NCI-H146 treated with DMSO at 0.1 percent for 48 hours (cell line): ENCODE data around the gene PDCD1.
"Not testable (repeated sequence)": the region's sequence is repeated elsewhere in the genome, so short reads cannot be mapped to it uniquely, and the experiment has no call there.

Experiments used
- DNase-seq: peaks from one replicate; lab custom pipeline; 2025; ENCODE audit not compliant: unreplicated experiment; lab: John Stamatoyannopoulos, UW

The PDCD1 gene

DNA sequence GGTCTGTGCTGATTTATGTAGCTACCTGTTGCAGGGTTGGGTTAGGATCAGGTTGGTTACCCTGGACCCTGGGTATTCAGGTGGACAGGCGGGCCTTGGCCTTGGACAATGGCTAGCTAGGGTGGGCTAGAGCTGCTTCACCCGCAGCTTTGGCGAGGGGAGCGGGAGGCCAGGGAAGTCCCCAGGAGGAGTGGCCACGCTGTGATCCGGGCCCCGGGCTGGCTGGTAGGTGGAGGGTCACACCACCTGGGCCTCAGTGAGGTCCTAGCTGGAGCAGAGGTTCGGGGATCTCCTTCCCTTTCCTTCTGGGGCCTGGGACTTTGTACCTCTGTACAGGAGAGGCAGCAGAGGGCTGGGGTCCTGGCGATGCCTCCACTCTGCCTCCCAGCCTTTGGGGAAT lies 20.6 kb upstream of the PDCD1 start:
- DNase-seq = no peak

DNA sequence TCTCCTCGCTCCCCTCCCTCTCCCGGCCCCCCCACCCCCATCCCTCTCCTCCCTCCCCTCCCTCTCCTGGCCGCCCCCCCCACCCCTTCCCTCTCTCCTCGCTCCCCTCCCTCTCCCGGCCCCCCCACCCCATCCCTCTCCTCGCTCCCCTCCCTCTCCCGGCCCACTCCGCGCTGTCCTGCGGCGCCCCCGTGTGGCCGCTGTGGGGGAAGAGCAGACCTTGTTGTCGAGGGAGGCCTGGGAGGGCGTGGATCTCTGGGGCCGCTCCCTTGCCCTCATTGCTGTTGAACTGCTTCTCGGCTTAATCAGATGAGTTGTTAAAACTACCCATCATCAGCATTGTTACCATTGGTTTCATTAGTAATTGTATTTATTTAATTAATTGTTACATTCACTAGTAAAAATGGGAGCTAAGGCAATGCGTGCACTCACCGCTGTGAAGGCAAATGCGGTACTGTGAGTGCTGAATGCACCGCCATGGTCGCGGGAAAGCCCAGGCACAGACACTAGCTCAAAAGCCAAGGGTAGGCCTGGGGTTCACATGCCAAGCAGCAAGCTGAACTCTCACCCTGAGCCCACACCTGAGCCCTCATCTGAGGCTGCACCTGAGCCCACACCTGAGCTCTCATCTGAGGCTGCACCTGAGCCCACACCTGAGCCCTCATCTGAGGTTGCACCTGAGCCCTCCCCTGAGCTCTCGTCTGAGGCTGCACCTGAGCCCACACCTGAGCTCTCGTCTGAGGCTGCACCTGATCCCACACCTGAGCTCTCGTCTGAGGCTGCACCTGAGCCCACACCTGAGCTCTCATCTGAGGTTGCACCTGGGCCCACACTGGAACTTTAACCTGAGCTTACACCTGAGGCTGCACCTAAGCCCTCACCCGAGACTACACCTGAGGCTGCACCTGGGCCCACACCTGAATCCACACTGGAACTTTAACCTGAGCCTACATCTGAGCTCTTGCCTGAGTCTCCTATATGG lies 19.6 kb upstream of the PDCD1 start:
- DNase-seq = peak; percentile 12

DNA sequence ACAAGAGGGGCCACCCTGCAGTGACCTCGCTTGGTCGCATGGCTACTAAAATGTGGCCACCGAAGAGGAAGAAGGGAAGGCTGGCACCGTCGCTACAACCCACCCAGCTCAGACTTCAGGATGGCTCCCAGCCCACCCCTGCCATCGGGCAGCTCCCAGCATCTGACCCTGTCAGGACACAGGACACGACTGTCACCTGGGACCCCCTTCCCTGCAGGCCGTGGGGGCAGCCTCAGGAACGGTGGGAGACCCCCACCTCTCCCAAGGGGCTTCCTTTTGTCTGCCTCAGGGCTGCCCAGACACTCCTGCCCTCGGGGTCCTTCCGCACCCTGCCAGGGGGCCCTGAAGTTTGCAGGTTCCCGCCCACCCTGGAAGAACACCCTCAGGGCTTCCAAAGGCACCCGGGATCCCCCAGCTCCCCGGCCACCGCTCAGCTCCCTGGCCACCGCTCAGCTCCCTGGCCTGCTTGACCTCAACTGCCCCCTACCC lies 18.5 kb upstream of the PDCD1 start:
- DNase-seq = no peak

DNA sequence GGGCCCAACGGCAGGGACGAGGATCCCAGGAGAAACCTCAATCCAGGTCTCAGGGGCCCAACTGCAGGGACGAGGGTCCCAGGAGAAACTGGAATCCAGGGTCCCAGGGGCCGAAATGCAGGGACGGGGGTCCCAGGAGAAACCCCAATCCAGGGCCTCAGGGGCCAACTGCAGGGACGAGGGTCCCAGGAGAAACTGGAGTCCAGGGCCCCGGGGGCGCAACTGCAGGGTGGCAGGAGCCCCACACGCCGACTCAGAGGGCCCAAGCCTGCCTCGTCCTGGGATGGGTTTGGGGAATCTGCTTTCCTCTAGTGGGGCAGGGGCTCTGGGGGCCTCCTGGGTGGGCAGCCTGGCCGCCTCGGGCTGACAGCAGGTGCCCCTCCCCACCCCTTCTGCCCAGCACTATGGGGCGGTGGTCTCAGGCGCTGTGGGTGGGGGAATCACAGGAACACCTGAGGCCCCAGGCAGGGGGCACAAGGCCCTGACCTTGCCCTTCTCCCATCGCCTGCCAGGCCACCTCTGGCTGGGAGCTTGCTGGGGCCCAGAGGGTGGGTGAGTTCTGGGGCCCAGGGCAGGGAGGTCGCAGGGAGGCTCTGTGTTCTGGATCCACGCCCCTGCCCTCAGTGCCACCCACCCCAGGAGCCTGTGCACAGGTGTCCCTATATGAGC lies 18.0 kb upstream of the PDCD1 start:
- DNase-seq = no peak

DNA sequence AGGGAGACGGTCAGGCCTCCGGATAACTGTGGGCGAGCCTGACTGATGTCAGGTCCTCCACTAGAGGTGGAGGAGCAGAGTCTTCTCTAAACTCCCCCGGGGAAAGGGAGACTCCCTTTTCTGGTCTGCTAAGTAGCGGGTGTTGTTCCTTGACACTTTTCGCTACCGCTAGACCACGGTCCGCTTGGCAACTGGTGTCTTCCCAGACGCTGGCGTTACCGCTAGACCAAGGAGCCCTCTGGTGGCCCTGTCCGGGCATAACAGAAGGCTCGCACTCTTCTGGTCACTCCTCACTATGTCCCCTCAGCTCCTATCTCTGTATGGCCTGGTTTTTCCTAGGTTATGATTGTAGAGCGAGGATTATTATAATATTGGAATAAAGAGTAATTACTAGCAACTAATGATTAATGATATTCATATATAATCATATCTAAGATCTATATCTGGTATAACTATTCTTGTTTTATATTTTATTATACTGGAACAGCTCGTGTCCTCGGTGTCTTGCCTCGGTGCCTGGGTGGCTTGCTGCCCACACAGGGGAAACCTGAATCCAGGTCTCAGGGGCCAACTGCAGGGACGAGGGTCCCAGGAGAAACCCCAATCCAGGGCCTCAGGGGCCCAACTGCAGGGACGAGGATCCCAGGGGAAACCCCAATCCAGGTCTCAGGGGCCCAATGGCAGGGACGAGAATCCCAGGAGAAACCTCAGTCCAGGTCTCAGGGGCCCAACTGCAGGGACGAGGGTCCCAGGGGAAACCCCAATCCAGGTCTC lies 17.2 kb upstream of the PDCD1 start:
- DNase-seq = not testable (repeated sequence)

DNA sequence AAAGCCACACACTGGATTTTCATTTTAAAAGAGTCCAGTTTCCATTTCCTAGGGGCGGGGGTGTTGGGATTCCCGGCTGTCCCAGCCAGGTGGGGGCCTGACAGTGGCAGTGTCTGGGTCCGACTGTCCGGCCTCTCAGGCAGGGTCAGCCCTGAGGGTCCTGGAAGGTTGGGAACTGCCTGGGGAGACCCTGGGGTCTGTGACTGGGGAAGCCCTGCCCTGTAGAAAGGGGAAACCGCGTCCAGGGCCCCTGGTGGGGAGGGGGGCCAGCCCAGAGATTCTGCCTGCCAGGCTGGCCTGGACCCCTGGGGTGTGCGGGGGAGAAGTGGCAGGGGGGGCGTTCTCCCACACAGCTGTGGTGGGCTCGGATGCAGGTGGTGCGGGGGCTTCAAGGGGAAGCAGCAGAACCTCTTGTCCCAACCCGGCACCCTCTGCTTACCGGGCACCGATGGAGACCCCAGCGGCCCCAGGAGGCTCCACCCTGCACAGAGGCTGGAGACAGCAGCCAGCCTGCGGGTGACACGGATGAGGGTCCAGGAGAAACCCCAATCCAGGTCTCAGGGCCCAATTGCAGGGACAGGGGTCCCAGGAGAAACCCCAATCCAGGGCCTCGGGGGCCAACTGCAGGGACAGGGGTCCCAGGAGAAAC lies 15.7 kb upstream of the PDCD1 start:
- no peak for DNase-seq

DNA sequence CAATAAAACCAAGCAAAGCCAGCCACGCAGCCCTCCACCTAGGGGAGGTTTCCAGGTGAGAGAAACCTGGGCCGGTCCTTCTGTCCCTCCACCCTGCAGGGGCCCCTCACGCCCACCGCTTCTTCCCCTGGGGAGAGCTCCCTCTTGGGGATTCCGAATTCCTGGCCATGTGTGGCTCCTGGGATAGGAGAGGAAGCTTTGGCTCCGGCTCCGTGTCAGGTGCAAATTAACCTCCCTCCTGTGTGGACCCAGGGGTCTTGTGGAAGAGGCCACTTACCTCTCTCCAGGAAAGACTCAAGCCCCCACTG lies 15.1 kb upstream of the PDCD1 start:
- DNase-seq = no peak

DNA sequence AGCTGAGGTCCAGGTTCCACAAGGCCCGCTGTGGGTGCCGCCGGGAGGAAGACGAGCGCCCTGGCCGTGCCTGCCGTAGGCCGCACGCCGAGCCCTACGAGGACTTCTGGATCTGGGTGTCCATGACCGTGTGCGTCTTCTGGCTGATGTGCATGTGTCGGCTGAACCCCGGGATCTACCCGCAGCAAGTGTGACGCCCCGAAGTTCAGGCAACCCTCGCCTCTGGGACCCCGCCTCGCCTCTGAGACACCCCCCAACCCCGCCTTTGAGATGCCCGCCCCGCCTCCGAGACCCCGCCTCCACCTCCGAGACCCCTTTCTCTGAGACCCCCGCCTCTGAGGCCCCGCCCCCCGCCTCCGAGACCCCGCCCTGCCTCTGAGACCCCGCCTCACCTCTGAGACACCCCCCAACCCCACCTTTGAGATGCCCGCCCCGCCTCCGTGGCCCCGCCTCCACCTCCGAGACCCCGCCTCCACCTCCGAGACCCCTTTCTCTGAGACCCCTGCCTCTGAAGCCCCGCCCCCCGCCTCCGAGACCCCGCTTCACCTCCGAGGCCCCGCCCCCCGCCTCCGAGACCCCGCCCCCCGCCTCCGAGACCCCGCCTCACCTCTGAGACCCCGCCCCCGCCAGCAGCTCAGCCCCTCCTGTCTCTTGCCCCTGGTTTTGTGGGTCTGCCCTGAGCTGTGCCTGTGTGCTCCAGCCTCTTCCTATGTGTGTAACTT lies 14.5 kb upstream of the PDCD1 start:
- DNase-seq = no peak

DNA sequence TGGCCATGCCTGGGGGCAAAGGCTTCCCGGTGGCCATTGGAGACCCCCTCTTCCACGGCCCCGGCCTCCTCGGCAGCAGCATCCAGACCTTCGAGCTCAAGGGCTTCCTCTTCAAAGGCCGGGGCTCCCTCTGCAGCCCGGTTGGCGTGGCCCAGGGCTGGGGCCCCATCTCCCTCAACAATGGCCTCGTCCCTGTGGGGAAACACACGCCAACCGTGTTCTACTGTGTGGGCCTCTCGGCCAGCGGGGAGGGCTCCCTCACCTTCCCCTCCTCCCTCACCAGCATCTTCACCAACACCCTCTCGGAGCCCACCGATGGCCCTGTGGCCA lies 13.6 kb upstream of the PDCD1 start:
- no peak for DNase-seq

DNA sequence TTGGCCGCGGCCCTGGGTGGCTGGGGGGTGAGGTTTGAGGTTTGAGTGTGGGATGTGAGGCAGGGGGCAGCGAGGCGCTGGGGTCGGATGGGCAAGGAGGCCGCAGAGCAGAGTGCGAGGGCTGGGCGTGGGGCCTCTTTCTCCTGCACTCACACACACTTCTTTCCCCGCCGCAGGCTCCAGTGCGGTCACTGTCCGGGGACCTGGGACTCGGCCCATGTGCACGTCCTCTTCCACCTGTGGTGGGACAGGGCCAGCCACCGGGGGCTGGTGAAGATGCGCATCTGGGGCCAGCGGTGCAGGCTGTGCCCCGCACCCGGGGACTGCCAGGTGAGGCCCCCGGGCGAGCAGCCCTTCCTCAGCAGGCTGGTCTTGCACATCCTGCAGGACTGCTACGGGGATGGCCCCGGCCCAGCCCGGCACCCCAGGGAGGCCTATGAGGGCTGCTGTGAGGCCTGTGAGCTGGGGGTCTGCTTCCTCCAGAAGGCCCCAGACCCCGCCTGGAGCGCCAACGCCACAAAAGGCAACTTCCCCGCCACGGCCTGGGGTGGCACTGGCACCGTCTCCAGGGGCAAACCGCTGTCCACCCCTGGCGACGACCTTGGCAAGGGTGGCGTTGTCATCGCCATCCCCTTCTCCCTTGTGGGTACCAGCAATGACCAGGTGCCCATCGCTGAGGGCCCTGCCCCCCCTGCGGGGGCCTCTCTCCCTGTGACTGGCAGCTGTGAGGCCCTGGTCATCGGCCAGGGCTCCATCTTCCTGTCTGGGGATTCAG lies 13.0 kb upstream of the PDCD1 start:
- no peak for DNase-seq

DNA sequence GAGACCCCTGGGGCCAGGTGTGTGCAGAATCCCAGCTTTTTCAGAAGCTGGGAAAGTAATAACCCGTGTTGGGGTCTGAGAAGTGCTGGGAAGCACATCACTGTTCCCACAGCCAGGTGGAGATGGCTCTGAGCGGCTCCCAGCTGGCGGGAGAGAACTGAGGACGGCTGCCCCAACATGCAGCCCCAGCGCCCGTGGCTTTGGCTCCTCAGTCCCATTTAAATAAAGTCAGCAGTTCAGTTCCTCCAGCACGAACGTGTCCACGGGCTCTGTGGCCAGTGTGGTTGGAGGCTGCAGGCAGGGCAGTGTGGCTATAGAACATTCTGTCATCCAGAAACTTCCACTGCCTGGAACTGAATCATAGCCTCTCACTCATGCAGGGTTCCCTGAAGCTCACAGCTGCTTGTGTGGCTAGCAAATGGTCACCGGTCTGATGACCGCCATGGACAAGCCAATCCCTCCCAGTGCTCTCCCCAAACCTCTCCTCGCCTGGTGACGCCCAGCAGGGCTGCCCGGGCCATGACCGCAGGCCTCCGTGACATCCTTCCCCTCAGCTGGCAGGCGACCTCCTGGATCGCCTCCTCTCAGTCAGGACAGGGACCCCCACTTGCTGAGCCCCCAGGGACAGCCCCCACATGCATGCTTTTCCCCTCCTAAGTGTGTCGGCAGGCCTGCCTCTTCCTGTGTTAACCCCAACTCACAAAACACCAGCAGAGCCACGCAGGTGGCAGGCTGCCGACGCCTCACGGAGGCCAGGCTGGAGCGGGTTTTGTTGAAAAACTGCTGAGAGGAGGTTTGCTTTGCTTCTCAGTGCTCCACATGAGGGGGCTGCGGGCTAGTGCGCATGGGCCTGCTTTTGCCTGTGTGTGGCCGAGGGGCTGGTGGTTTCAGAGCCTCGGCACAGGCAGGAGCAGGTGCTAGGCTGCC lies 12.2 kb upstream of the PDCD1 start:
- DNase-seq = no peak

DNA sequence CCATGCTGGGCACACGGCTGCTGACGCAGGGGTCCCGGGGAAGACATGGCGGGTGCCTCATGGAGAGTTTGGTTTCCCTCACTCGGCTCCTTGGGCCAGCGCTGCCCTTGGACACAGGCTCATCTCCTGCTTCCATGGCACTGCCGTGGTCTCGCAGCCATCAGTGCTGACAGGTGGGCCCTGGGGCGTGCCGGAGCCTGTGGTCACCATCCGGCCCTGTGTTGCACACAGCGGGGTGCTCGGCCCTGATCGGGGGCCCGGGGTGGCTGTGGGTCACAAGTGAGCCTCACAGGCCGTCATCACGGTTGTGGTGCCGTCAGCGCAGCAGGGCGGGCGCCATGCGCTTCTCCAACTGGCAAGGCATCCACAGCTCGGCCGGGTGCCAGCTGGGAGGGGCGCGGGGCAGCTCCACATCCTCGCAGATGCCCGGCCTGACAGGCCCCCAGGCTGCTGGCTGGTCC lies 11.4 kb upstream of the PDCD1 start:
- no peak for DNase-seq

DNA sequence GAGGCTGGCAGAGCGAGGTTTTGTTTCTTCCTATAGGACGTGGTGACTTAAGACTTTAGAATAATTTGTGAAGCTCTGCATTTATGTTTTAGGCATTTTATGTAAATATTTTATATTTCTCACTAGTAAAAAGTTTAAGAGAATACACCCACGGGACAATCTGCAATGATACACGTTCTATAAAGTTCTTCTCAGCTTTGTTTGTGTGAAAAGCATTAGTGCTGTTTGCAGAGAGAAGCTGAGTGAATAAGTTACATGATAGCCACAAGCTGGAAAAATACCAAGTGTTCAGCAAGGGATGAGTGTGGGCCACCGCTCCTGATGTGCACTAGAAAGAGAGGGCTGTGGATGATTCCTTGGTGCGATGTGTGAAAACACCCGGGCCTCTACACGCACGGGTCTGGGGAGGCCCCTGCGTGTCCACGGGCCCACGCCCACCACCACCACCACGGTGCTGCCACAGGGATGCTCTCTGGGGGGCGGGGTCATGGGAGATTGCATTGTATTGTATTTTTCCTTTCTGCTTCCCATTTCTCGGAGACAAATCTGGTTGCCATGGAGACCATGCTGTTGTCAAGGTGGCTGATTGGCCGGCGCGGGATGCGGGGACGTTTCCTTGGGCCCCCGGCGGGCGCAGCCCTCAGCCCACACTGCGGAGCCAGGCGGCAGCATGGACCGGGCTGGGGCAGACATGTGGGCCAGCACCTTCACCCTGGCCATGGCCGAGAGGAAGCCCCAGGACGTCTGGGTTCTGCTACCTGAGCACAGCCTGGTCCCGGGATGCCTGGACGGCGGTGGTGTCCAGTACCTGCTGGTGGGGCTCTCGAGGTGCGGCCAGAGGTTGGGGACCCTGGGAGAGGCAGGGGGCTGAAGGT lies 10.6 kb upstream of the PDCD1 start, which contains the start of gene RTP5:
Gene RTP5, plus strand, starts transcription at position 643 of the 875 bp plus-strand sequence. Its CDS starts 28 bp downstream, at position 671.
- no peak for DNase-seq

DNA sequence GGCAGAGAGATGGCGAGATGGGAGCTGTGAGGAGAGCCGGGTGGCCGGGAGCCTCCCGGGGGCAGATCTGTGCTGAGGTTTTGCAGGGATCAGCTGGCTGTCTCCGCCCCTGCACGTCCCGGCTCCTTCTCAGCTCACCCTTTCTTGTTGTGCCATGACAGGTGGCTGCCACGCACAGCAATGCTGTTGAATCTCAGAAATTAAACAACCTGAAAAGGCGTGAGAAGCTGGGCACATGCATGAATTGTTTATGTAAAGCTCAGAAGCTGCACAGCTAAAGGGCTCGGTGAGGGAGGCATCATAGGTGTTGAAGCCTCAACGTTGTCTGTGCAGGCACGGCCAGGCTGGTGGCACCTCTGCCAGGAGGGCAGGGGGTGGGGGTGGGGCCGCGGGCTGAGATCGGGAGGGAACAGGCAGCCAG lies 10.0 kb upstream of the PDCD1 start:
- DNase-seq = no peak

DNA sequence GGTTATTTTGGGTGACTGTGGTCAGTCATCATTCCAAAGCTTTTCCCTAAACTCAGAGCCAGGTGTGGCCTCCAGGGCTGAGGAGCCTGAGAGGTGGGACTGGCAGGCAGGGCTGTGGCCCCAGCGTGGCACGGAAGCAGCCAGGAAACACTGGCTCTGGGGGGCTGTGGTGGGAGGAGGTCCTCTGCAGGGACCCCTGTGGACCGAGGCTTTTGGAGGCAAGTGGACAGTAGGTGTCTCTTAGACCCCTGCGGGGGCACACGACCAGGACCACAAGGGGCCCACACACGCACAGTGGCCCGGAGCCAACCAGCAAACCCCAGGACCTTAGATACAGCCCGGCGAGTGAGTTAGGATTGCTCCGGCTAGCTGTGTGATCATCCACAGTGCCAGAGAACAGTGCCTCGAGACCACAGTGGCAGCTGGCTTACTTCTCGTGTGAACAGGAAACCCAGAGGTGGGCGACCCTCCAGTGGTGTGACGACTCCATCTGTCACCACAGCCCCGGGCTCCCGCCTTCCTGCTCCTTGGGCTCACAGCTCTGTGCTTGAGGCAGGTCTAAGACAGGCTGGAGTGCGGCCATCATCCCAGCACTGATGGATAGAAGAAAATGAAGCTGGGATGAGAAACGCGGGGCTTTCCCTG lies 9.2 kb upstream of the PDCD1 start:
- no peak for DNase-seq

DNA sequence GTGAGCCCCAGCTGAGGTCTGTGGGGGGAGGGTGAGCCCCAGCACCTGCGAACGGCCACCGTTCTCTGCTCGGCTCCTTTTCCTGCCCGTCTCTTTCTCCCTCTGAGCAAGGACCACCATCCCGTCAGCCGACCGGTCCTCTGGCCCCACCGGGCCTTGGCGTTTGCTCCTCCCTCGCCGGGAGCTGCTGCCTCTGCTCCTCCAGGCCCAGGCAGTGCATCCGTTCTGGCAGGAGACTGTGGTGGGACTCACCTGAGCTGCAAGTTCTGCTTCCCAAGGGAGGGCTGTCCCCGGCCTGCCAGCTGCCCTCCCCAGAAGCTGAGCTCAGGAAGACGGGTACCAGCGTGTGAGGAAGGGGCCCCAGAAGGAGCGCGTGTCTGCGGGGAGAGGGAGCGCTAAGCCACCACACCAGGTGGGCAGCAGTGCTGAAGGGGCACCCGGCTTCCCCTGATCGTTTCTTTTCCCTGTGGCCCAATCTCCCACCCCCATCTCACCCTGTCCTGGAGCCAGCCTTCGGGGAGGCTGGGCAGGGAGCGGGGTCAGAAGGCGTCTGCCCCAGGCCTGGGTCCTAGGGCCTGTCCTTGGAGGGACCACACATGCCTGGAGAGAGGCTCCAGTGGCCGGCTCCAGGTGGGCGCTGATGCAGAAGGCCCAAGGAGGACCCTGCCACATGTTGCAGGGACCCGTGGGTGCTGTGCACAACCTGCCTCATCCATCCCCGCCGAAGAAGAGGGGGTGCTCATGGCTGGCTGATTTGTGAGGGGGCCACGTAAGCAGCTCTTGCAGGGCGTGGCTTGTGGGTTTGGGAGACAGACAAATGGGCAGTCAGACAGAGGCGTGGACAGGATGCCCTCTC lies 8.3 kb upstream of the PDCD1 start:
- no peak for DNase-seq
